ENCODE results near the gene TMEM115.

TMEM115 gene

GRCh38 chr3:50375258-50375931 is 16.1 kb upstream of the TMEM115 start:
- no peak for DNase-seq

DNA sequence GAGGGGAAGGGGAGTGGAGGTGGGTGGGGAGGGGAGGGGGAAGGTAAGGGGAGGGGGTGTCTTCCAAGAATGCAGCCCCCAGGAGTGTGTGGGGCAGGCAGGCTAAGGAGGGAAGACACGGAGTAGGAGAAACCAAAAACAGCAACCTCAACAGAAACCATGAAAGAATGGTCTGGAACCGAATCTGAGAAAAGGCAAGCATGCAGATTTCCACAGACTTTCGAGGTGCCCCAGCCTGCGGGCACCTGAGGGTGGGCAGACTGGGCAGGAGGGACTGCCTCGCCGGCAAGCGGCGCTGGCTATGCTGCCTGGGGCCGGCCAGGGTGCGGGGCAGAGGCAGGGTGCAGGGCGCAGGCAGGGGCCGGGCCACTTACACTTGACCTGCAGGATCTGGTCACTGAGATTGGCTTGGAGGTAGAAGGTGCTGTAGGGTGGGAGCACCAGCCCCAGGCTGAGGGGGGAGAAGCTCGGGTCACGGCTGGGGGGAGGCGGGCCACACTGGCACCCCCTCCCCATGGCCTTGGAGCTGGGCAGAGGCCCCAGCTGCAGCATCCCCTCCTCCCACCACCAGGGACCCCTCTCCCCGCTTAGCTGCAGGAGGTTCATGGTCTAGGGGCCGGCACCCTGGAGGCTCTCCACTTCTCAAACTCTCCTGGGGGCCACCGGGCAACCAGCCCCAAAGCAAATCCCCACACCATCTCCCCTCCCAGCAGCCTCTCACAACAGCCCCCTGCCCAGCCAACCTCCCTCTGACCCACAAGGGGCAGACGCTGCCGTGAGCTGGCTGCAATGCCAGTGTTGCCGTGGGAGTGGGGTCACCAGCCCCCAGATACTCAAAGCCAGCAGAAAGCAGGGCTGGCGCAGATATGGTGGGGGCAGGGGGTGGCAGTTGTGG is 15.3 kb upstream of the TMEM115 start:
- no peak for DNase-seq

GRCh38 chr3:50373146-50374051 is 14.1 kb upstream of the TMEM115 start:
- DNase-seq, result no peak

DNA sequence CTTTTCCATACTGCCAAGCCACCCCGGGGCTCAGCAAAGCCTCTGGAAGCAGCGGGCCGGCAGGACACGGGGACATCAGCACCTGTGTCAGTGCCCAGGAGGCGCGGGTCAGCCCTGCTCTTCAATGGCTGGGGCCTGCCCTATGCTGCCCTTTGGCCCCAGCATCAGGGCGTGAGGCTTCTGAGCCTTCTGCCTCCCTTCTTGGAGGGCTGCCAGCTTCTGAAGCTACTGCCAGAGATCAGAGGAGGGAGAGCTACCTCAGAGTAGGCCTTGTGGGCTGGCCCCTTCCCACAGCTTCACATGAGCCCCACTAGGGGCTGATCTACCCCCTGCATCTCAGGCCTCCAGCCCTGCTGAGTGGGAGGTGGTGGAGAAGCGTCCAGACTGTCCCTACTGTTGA is 13.0 kb upstream of the TMEM115 start:
- peak in 1 of 2 donors; percentile 12 for DNase-seq

- DNase-seq, result no peak
Observed at GRCh38 chr3:50371133-50371685, 11.9 kb upstream of the TMEM115 start.

DNA sequence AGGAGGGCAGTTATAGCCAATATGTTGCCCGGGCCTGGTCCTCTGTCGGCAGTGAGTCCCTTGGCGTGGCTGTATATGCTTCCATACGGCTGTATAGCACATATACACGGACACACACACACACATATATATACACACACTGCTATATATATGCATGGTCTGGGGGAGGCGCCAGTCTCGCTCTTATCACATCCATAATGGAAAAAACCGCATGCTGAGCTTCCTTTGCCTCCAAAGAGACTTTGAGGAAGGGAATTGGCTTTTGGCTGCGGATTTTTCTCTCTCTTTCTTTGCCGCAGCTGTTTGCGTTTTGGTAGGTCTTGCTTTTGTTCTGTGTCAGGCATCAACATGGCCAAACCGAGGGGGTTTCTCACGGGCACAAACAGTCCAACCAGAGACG is 11.3 kb upstream of the TMEM115 start:
- no peak for DNase-seq

DNA sequence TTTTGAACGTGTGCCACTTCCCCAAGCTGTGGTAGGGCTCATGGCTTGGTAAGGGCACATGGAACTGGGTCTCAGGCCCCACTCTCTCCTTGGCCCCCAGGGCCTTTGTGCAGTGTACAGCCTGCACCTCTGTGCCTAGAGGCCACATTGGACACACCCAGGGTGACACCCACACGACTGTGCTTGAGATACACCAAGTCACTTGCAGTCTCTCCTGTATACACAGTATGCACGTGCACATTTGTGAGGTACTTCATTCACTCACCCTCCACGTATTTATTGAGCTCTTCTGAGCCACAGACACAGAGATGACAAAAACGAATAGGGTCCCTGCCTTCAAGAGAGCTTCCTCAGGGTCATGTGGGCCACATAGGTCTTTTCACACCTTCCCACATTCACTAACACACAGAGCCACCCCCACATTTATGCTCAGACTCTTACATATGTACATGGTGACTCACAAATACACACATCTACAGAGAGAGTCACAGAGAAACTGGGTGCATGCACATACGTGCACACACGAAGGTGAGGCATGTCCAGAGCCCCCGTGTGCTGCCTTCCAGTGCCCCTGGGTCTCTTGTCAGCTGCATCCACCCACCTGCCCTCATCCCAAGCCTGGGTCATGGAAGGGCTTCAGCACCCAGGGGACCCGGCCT is 9.8 kb upstream of the TMEM115 start:
- no peak for DNase-seq

GRCh38 chr3:50365842-50366220 is 6.5 kb upstream of the TMEM115 start:
- DNase-seq, result no peak

DNA sequence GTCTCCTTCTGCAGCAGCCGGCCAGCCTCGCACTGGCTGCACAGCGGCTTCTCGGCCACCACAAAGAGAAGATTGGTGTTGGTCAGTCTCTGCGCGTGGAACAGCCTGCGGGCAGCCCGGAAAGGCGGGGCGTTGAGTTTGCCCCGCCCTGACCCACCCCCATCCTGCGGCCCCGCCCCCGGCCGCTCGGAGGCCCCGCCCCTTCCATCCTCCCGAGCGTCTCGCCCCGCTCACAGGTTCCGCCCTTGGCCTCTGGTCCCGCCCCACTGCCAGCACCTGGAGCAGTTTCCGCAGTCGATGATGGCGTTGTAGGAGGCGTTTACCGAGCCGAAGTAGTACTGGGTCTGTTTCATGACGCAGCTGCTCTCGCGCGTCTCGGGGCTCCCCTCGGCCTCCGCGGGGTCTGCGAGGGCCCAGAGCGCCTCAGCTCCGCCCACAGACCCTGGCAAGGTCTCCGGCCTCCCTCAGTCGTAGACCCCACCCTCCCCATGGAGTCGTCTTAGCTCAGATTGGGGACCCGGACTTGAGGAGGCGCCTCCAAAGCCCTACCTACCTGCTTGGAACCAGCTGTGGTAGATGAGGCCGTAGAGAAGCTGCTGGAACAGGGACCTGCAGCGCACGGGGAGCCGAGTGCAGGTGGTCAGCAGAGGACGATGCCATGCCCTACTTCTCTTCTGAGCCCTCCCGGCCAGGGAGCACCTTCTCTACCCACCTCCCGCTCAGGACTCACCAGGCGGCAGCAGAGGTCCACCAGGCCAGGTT is 5.9 kb upstream of the TMEM115 start:
- peak; percentile 96 for DNase-seq

GRCh38 chr3:50364573-50365079 is 5.3 kb upstream of the TMEM115 start:
- no peak for DNase-seq

- DNase-seq, result no peak
Observed at GRCh38 chr3:50359760-50360110, 414 bp upstream of the TMEM115 start.

DNA sequence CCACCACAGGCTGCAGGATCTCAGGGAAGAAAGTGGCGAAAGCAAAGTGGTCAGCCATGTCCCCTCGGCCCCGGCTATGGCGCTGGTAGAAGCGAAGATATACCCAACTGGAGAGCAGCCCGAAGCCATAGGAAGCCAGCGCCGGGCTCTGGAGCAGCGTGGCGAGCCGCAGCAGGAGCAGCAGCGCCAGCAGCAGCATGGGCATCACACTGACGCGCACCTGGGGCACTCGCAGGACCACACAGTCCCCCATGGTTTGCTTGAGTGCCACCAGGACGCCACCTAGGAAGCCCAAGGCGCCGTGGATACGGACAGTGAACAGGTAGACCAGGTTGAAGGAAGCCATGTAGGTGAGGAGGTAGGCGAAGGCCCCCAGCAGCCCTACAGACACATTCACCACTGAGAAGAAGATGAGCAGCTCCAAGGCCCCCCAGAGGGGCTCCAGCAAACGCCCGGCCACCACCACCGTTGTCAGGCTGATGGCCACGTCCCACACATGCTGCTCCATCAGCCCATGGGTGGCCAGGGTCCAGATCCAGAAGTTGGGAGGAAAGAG is 888 bp downstream of the TMEM115 start:
- no peak for DNase-seq

DNA sequence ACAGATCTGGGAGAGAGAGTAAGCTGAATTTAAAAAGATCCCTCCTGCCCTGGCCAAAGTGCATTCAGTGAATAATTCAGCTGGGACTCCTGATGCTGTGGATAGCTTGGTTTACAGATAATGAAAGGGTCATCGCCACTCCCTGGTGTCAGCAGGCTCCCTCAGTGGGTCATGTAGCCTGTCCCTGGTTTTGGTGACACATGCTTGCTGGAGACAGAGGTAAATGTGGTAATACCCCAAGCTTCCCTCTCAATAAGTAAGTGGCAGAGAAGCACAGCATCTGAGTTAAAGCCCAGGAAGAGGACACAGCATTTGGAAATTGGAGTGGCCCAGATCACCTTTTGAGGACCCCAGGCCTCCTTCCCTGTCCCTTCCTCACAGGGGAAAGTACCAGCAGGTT is 1.8 kb downstream of the TMEM115 start:
- no peak for DNase-seq

- DNase-seq, result no peak
Observed at GRCh38 chr3:50356553-50356952, 2.8 kb downstream of the TMEM115 start.

GRCh38 chr3:50355829-50356552 is 3.3 kb downstream of the TMEM115 start:
- DNase-seq, result no peak

DNA sequence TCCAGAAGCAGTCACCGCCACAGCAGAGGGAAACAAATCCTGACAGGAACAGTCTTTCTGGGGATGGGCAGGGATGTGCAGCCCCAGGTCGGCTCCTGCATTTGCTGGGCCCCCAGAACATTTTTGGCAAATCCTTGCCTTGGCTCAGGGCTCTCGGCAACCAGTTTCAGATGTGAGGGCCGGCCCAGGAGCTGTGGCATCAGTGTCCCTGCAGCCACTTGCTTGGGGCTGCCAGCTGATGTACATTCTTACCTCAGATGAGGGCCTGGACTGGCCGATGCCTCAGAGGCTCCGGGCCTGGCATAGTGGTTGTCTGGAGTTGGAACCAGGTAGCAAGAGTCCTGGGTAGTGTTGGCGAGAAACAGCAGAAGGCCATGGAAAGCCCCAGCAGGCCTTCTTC is 4.5 kb downstream of the TMEM115 start:
- no peak for DNase-seq

DNA sequence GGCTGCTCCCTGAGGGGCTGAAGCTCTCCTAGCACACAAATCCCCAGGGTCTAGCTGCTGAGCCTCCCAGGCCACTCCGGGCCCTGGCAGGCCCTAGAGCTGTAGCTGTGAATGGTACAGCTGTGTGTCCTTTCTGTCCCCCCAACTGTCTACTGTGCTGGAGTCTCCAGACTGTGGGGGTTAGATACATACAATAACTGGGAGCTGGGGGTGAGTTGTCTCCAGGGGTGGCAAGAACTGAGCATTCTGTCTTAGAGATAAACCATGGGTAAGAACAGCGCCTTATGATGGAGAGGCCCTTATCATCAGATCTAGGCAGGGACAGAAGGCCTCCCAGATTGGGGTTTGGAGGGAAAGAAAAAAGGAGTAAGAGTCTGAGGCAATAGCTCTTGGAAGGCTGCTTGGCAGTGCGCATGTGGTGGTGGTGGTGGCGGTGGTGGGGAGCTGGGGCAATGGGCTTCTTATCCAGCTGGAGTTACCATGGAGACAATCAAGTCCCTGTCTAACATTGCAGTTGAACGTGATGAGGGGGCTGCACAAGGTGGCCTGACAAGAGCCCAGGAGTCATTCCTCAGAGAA is 5.0 kb downstream of the TMEM115 start:
- DNase-seq, result no peak

GRCh38 chr3:50353245-50354004 is 5.9 kb downstream of the TMEM115 start:
- DNase-seq, result no peak

GRCh38 chr3:50352781-50353180 is 6.5 kb downstream of the TMEM115 start:
- no peak for DNase-seq
